Measurements from ENCODE around the gene ANGPTL4.
A peak's percentile ranks its signal among the peaks of the same experiment; 100 is the strongest.

ANGPTL4 gene

DNA sequence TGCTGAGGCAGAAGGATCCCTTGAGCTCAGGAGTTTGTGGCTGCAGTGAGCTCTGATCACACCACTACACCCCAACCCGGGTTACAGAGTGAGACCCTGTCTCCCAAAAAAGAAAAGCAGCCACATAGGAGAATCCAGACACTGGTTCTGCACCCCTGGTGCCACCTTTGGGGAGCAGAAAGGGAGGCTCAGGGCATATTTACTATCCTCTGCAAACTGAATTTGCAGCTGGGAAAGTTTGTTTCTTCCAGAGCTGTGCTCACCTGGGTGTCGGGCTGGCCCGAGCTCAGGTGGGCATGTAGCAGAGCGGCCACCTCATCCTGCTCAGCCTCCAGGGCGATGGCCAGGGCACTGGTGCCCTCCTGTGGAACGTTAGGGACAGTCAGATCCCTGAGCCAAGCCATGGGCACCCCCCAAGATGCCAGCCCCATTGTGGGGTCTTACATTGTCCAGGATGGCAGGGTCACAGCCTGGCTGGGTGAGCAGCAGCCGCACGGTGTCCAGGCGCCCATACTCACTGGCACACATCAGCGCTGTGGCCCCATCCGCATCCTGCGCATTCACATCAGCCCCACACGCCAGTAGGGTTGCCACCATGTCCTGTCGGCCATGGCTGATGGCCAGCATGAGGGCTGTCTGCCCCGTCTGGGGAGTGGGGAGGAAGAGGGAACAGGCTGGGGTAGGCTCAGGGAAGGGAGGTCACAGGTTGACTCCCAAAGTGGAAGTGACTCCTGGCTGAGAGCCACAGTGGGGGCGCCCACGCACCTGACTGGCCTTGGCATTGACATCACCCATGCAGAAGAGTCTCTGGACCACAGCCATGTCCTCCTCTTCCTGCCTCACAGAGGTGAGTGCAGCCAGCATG is 39.5 kb upstream of the ANGPTL4 start:
- Histone ChIP-seq H3K9me2 (replicated peaks; ENCODE audit: insufficient read depth, low read length) (no peaks in the 10 kb centered on the region), H3K4me3 (ENCODE audit: low read length) (no peak overlapping the region), H3F3A (ENCODE audit: insufficient read depth, low read length) (peaks cover 39% of the 10 kb centered on the region), H2AFZ (ENCODE audit: low read length) (no peak overlapping the region), H3K9me3 (replicated peaks; ENCODE audit: insufficient read depth, low read length) (no peaks in the 10 kb centered on the region), H3K4me1 (ENCODE audit: low read length) (peaks cover 8% of the 10 kb centered on the region), H3K27ac (ENCODE audit: low read length) (no peak overlapping the region), H3K27me3 (replicated peaks; ENCODE audit: insufficient read depth, low read length) (peaks cover 15% of the 10 kb centered on the region), H3K4me2 (ENCODE audit: low read depth, low read length) (no peak overlapping the region), H3K9ac (ENCODE audit: low read length) (no peak overlapping the region), H3K36me3 (replicated peaks; ENCODE audit: insufficient read depth, low read length) (peaks cover 11% of the 10 kb centered on the region), H4K20me1 (ENCODE audit: insufficient read depth, low read length) (peaks cover 4% of the 10 kb centered on the region; the same call in 1 of the 2 replicates), H3K79me2 (ENCODE audit: low read length) (peaks cover 36% of the 10 kb centered on the region)
- TF ChIP-seq EZH2 (optimal IDR thresholded peaks at IDR 0.05; ENCODE audit: low read depth, low read length), result no peak
- TF ChIP-seq, protein P1, sequence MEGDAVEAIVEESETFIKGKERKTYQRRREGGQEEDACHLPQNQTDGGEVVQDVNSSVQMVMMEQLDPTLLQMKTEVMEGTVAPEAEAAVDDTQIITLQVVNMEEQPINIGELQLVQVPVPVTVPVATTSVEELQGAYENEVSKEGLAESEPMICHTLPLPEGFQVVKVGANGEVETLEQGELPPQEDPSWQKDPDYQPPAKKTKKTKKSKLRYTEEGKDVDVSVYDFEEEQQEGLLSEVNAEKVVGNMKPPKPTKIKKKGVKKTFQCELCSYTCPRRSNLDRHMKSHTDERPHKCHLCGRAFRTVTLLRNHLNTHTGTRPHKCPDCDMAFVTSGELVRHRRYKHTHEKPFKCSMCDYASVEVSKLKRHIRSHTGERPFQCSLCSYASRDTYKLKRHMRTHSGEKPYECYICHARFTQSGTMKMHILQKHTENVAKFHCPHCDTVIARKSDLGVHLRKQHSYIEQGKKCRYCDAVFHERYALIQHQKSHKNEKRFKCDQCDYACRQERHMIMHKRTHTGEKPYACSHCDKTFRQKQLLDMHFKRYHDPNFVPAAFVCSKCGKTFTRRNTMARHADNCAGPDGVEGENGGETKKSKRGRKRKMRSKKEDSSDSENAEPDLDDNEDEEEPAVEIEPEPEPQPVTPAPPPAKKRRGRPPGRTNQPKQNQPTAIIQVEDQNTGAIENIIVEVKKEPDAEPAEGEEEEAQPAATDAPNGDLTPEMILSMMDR (IDR thresholded peaks at IDR 0.05; ENCODE audit: low read length), result peak; percentile 22; the same call in 1 of the 2 replicates
- DNase-seq, result peak; percentile 21

DNA sequence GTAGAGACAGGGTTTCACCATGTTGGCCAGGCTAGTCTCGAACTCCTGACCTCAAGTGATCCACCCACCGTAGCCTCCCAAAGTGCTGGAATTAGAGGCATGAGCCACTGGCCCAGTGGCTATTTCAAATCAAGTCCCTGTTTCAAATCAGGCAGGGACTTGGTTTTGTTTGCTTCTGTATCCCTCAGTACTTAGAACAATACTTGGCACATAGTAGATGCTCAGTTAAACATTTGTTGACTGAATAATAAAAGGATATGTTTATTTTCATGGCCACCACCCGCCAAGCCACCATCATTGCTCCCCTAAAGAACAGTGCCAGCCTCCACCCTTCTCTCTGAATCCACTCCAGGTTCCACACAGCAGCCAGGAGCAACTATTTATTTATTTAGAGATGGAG is 38.5 kb upstream of the ANGPTL4 start:
- Histone ChIP-seq H3K36me3 (replicated peaks; ENCODE audit: insufficient read depth, low read length) (peaks cover 11% of the 10 kb centered on the region), H3K4me2 (ENCODE audit: low read depth, low read length) (no peak overlapping the region), H3F3A (ENCODE audit: insufficient read depth, low read length) (peaks cover 35% of the 10 kb centered on the region), H3K4me1 (ENCODE audit: low read length) (peaks cover 8% of the 10 kb centered on the region), H4K20me1 (ENCODE audit: insufficient read depth, low read length) (peaks cover 4% of the 10 kb centered on the region; the same call in 1 of the 2 replicates), H3K4me3 (ENCODE audit: low read length) (no peak overlapping the region), H3K27me3 (replicated peaks; ENCODE audit: insufficient read depth, low read length) (peaks cover 21% of the 10 kb centered on the region), H3K9me3 (replicated peaks; ENCODE audit: insufficient read depth, low read length) (no peaks in the 10 kb centered on the region), H3K27ac (ENCODE audit: low read length) (no peak overlapping the region), H3K9ac (ENCODE audit: low read length) (no peak overlapping the region), H2AFZ (ENCODE audit: low read length) (no peak overlapping the region), H3K79me2 (ENCODE audit: low read length) (peaks cover 26% of the 10 kb centered on the region), H3K9me2 (replicated peaks; ENCODE audit: insufficient read depth, low read length) (no peaks in the 10 kb centered on the region)
- TF ChIP-seq, protein P1 (IDR thresholded peaks at IDR 0.05; ENCODE audit: low read length), result no peak
- no peak for TF ChIP-seq EZH2 (optimal IDR thresholded peaks at IDR 0.05; ENCODE audit: low read depth, low read length)
- DNase-seq, result no peak

DNA sequence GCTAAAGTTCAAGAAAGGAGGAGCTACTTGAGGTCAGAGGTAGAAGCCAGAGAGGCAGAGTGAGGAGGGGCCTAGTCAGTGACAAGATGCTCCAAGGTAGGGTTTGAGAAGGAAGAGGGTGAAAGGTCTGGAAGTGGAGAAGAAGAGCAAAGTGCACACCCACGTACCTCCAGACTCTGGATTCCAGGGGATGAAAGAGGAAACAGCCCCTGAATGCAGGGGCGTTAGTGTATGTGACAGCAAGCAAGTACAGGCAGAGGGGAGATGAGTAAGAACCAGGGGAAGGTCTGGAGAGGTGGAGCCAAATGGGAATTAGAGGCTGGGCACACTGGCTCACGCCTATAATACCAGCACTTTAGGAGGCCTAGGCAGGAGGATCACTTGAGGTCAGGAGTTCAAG is 34.0 kb upstream of the ANGPTL4 start:
- Histone ChIP-seq H3K9ac (ENCODE audit: low read length) (no peak overlapping the region), H3K4me1 (ENCODE audit: low read length) (no peaks in the 10 kb centered on the region), H3K27ac (ENCODE audit: low read length) (no peak overlapping the region), H3F3A (ENCODE audit: insufficient read depth, low read length) (no peaks in the 10 kb centered on the region), H3K4me2 (ENCODE audit: low read depth, low read length) (no peak overlapping the region), H3K9me3 (replicated peaks; ENCODE audit: insufficient read depth, low read length) (no peaks in the 10 kb centered on the region), H3K27me3 (replicated peaks; ENCODE audit: insufficient read depth, low read length) (peaks cover 54% of the 10 kb centered on the region), H3K4me3 (ENCODE audit: low read length) (no peak overlapping the region), H3K9me2 (replicated peaks; ENCODE audit: insufficient read depth, low read length) (no peaks in the 10 kb centered on the region), H2AFZ (ENCODE audit: low read length) (no peak overlapping the region), H3K36me3 (replicated peaks; ENCODE audit: insufficient read depth, low read length) (no peaks in the 10 kb centered on the region), H4K20me1 (ENCODE audit: insufficient read depth, low read length) (no peaks in the 10 kb centered on the region; the same call in 1 of the 2 replicates), H3K79me2 (ENCODE audit: low read length) (no peaks in the 10 kb centered on the region)
- no peak for DNase-seq
- TF ChIP-seq EZH2 (optimal IDR thresholded peaks at IDR 0.05; ENCODE audit: low read depth, low read length) (no peak), EZH2phosphoT487 (IDR thresholded peaks at IDR 0.05; ENCODE audit: low read length) (no peak)
- TF ChIP-seq, protein P1 (IDR thresholded peaks at IDR 0.05; ENCODE audit: low read length), result no peak
